Choroid plexus epithelial cell (primary cell): ENCODE measurements around the gene NDUFS7.

Experiments used
- DNase-seq: peaks from one replicate; pipeline ENCODE4 v3.0.0-alpha.2; 2010; ENCODE audit warnings: low read depth
- H3K4me3 ChIP-seq: 2 replicates; pipeline ENCODE4 v1.5.1; 2011; ENCODE audit warnings: low read depth, mild to moderate bottlenecking, control low read depth, low read length, moderate library complexity
- CTCF ChIP-seq: conservative IDR thresholded peaks from 2 replicates; pipeline ENCODE4 v1.5.1; 2011; ENCODE audit warnings: low read depth, mild to moderate bottlenecking, control low read depth, inconsistent platforms, low read length, moderate library complexity

Gene NDUFS7

GRCh38 chr19:1387684-1388636 is 4.3 kb downstream of the NDUFS7 start:
- DNase-seq = no peak
- no peak for TF ChIP-seq CTCF
- no peak overlapping the region for H3K4me3 ChIP-seq

DNA sequence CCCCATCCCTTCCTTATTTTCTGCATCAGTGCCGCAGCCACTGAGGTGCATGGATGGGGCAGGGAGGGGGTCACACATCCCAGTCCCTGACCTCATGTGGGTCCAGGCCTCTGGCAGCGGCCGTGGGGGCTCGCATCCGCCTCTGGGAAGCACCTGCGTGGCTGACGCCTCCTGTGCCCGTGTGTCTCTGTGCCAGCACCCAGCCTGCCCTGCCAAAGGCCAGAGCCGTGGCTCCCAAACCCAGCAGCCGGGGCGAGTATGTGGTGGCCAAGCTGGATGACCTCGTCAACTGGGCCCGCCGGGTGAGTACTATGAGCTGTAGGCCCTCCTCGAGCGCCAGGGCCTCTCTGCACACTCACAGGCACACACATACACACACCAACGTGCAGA is 4.9 kb downstream of the NDUFS7 start:
- H3K4me3 ChIP-seq = no peak overlapping the region
- TF ChIP-seq CTCF = no peak
- no peak for DNase-seq

DNA sequence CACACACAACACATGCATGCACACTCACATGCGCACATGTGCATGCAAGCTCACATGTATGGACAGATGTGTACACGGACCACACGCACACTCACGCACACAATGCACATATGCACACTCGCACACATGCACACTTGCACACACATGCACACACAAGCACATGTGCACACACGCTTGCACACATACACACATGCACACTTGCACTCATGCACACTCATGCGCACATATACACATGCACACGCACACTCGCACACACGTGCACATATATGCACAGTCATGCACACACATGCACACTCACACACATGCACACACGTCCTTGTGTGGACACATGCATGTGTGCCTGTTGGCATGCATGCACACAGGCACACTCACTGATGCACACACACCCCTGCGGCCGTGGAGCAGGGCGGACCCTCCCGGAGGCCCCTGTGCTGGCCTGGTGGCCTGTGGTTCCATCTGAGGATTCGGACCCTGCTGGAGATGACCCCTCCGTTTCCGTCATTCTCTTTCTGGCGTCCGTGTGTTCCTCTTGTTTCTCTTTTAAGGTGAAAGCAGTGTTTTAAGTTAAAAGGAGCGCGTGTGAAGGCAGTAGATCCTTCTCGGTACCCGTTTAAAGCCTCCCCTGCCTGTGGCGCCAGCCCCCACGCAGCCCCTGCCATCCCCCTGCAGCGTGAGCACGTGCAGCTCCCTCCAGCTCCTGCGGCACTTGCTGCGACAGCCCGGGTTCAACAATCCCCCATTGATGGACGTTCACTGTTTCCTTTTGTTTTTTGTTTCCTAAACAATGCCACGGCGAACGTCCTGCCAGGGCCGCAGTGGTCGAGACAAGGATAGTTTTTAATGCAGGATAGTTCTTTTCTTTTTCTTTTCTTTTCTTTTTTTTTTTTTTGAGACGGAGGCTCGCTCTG is 5.6 kb downstream of the NDUFS7 start:
- no peak overlapping the region for H3K4me3 ChIP-seq
- no peak for DNase-seq
- TF ChIP-seq CTCF = no peak

DNA sequence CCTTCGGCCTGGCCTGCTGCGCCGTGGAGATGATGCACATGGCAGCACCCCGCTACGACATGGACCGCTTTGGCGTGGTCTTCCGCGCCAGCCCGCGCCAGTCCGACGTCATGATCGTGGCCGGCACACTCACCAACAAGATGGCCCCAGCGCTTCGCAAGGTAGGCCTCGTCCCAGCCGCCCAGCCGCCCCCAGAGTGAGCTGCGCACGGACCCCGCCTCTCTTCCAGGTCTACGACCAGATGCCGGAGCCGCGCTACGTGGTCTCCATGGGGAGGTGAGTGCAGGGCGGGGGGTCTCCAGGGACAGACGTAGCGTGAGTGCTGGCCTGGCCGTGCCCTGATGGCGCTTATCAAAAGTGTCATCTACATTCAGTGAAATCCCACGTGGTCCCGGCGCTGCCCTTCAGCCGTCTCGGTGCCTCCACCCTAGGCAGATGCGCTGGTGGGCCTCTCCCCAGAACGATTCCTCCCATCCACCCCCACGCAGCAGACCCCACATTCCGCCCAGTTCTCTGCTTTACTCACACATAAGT is 7.2 kb downstream of the NDUFS7 start:
- no peak for TF ChIP-seq CTCF

DNA sequence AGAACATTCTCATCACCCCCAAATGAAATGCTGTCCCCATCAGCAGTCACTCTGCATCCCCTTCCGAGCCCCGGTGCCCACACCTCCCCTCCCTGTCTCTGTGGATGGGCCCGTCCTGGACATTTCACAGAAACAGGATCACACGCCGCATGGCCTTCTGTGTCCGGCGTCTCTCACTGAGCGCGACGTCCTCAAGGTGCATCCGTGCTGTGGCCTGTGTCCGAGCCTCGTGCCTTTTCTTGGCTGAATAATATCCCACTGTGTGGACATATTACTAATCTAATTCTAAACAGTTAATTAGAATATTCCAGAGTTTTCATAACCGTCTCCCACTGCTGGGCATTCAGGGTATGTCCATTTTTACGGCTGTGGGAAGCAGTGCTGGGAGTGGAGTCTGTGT is 8.7 kb downstream of the NDUFS7 start:
- no peak for TF ChIP-seq CTCF
- no peak for DNase-seq
- H3K4me3 ChIP-seq = no peak overlapping the region

More for the DNA sequence above, 7.2 kb downstream of the NDUFS7 start:
- no peak overlapping the region for H3K4me3 ChIP-seq
- no peak for DNase-seq

DNA sequence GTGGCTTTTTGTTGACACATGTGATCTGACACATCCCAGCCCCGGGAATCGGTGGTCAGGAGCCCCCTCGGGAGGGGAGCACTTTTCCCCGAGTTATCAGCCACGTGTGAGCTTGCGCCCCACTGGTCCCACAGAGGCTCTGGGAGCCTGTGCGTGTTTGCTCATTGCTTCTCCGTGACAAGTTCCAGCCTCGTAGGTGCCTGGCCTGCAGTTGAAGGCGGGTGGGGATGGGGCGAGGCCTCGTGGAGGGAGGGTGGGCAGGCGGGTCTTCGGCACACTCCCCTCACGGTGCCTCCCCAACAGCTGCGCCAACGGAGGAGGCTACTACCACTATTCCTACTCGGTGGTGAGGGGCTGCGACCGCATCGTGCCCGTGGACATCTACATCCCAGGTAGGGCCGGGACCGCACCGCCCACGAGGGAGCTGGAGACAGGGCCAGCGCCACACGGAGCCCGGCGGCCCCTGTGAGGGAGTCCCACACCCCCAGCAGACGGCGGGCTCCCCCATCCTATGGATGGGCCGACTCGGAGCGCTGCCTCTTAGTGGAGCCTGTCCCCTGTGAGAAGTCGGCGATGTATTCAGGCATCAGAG is 9.3 kb downstream of the NDUFS7 start:
- DNase-seq = no peak
- no peak for TF ChIP-seq CTCF
- H3K4me3 ChIP-seq = no peak overlapping the region
